Activated naive CD4-positive, alpha-beta T cell treated with anti-CD3 and anti-CD28 coated beads, Interleukin-2, amount 10 ng/mL, durations not matched to agents 7 days and 5 days (primary cell): ENCODE results near the gene GALNT18.

Experiments used
- CTCF ChIA-PET: fragments of 350-600 bp; sonication (Branson Sonifier 250); formaldehyde crosslinking; loops from one replicate; lab custom pipeline; 2021; ENCODE audit warnings: antibody characterized with exemption; lab: Charles Lee
- DNase-seq: peaks from one replicate; pipeline ENCODE4 v3.0.0-alpha.2; 2020
- H3K27ac Mint-ChIP-seq: one replicate; pipeline ENCODE4 v1.8.0; 2021; ENCODE audit warnings: mild to moderate bottlenecking, moderate library complexity, mixed read lengths
- H3K27me3 Mint-ChIP-seq: one replicate; pipeline ENCODE4 v1.8.0; 2021; ENCODE audit warnings: mild to moderate bottlenecking, mixed read lengths
- H3K36me3 Mint-ChIP-seq: one replicate; pipeline ENCODE4 v1.8.0; 2021; ENCODE audit warnings: mixed read lengths
- H3K4me1 Mint-ChIP-seq: one replicate; pipeline ENCODE4 v1.8.0; 2021; ENCODE audit warnings: mixed read lengths
- H3K4me3 Mint-ChIP-seq: one replicate; pipeline ENCODE4 v1.8.0; 2021; ENCODE audit warnings: mild to moderate bottlenecking, moderate library complexity, mixed read lengths
- H3K9me3 Mint-ChIP-seq: one replicate; pipeline ENCODE4 v1.8.0; 2021; ENCODE audit warnings: mixed read lengths

The GALNT18 gene

DNA sequence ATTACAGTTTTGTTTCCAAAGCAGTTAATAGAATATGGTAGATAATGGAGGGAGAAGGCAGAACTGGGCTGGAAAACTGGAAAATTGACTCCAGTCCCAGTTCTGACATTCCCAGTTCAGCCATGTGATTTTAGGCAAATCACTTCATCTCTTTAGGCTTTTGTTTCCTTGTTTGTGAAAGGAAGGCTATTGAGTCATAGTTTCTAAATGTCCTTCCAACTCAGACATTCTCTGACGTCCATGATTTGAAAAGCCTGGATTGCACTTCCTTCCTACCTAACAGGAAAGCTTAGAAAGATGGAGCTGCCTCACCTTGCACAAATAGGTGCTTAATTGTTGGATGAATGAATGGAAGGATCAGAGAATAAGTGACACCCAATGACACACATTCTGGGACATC lies 19.8 kb upstream of the GALNT18 start:
- Mint-ChIP-seq H3K4me1 (no peaks in the 10 kb centered on the region), H3K36me3 (no peaks in the 10 kb centered on the region), H3K9me3 (no peaks in the 10 kb centered on the region), H3K4me3 (no peak overlapping the region), H3K27ac (no peak overlapping the region), H3K27me3 (peaks cover 17% of the 10 kb centered on the region)
- CTCF ChIA-PET = no interaction called here
- DNase-seq = no peak

DNA sequence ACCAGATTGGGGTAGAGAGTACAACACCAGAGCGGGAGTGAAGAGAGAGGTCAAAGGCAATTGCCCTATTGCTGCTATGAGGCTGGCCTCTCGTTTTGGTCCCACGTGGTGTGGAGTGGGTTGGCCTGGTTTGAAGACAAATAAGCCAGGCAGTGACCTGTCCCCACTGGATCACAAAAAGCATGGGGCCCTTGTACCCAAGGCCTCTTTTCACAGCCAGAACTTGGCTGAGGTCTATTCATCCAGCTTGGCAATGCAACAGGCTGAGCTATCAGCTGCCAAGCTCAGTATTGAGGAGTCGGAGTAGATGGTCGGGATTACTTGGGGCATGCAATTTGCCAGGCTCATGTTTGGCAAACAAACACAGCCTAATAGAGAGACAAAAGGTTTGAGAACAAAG lies 19.2 kb upstream of the GALNT18 start:
- no peak for DNase-seq
- no peaks in the 10 kb centered on the region for H3K4me1 Mint-ChIP-seq
- no peaks in the 10 kb centered on the region for H3K9me3 Mint-ChIP-seq
- no peak overlapping the region for H3K27ac Mint-ChIP-seq
- CTCF ChIA-PET = no interaction called here
- H3K36me3 Mint-ChIP-seq = no peaks in the 10 kb centered on the region
- peaks cover 12% of the 10 kb centered on the region for H3K27me3 Mint-ChIP-seq
- H3K4me3 Mint-ChIP-seq = no peak overlapping the region

DNA sequence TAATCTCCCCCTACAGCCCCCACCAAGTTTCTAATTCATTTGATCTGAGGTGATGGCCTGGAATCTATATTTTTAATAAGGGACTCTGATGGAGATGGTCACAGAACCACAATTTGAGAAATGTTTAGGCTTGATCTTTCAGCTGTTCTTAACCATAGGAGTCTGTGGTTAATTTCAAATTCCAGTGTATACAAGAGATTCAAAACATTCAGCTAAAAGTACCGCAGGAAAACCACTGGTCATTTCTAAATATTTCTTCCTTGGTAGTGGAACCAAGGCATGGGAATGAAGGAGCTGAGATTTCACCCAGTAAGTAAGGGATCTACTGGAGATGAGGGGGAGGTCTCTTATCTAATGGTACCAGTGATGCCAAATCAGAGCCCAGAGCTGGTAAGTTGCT lies 18.3 kb upstream of the GALNT18 start:
- Mint-ChIP-seq H3K27me3 (peaks cover 11% of the 10 kb centered on the region), H3K36me3 (no peaks in the 10 kb centered on the region), H3K27ac (no peak overlapping the region), H3K4me3 (no peak overlapping the region), H3K9me3 (no peaks in the 10 kb centered on the region), H3K4me1 (no peaks in the 10 kb centered on the region)
- CTCF ChIA-PET = no interaction called here
- no peak for DNase-seq

DNA sequence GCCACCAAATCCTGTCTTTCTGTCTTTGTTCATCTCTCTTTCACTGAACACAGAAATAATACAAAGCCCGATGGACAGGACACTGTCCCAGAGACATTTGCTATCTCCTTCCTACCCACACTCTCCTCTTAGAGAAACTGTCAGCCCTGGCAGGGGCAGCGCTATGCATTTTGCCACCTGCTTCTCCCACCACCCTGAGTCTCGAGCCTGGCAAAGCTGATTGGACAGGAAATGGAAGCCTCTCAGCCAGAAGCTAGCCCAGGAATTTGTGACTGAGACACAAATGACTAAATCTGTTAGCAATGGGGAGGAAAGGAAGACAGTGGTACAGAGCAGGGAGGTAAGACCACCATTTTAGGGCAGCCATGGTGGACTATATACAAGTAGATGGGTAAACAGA lies 14.9 kb upstream of the GALNT18 start:
- CTCF ChIA-PET = no interaction called here
- no peaks in the 10 kb centered on the region for H3K4me1 Mint-ChIP-seq
- no peaks in the 10 kb centered on the region for H3K9me3 Mint-ChIP-seq
- H3K36me3 Mint-ChIP-seq = no peaks in the 10 kb centered on the region
- no peak for DNase-seq
- no peak overlapping the region for H3K27ac Mint-ChIP-seq
- H3K27me3 Mint-ChIP-seq = peaks cover 12% of the 10 kb centered on the region
- no peak overlapping the region for H3K4me3 Mint-ChIP-seq

DNA sequence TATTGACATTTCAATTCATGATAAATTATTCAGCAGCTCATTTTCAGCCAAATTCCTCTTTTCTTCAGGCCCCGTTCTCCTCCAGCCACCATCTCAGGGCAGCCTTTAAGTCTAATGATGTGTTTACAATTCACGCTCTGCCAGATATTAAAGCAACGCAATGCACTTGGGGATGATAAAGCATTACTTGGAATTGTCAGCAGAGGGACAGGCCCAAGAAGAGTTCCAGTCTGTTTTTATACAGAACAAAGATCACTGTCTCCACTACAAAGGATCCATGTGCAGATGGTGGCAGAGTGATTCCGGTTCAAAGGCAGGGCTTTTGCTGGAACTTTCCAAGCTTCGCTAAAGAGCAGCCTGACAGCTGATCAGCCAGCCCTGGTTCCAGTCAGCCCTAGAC lies 13.6 kb upstream of the GALNT18 start:
- Mint-ChIP-seq H3K4me3 (no peak overlapping the region), H3K4me1 (no peaks in the 10 kb centered on the region)
- CTCF ChIA-PET = no interaction called here

DNA sequence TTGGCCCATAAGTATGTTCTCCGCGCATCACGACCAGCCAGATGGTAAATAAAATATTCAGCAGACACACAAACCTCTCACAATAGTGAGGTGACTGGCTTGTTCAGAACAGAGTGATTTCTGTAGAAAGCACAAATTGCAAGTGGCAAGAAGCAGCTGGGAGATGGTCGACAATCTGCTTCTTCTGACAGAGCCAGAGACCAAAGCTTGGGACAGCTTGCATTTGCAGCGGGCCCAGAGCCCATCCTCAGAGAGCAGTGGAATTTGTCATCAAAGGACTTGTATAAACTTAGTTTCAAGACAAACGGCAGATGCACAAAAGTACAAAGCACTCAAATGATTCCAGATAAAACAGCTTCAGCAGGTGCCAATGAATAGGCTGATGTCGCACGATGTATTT lies 7.6 kb upstream of the GALNT18 start:
- peaks cover 35% of the 10 kb centered on the region for H3K27me3 Mint-ChIP-seq
- H3K9me3 Mint-ChIP-seq = no peaks in the 10 kb centered on the region
- no peaks in the 10 kb centered on the region for H3K36me3 Mint-ChIP-seq

More for the DNA sequence above, 13.6 kb upstream of the GALNT18 start:
- Mint-ChIP-seq H3K27ac (no peak overlapping the region), H3K36me3 (no peaks in the 10 kb centered on the region), H3K9me3 (no peaks in the 10 kb centered on the region), H3K27me3 (peaks cover 14% of the 10 kb centered on the region)
- DNase-seq = no peak

DNA sequence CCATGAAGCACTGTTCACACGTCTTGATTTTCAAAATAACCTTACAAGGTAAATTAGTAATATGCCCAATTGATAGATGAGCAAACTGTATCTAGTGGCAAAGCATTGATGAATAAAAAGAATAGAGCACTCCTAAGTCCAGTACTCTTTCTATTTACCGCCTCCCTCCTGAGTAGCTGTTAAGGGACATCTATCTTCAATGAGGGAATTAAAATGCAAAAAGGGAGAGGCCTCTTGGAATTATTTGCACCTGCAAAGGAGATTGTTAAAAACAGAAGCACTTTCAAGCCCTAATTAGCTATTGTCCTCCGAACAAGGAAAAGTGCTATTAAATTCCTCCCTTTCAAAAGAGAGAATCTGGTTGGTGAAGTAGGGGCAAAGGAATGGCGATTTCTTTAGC lies 6.8 kb upstream of the GALNT18 start:
- CTCF ChIA-PET = no interaction called here
- Mint-ChIP-seq H3K27me3 (peaks cover 41% of the 10 kb centered on the region), H3K9me3 (no peaks in the 10 kb centered on the region), H3K27ac (no peak overlapping the region), H3K4me3 (no peak overlapping the region), H3K36me3 (no peaks in the 10 kb centered on the region), H3K4me1 (no peaks in the 10 kb centered on the region)
- no peak for DNase-seq

More for the DNA sequence above, 7.6 kb upstream of the GALNT18 start:
- Mint-ChIP-seq H3K4me1 (no peaks in the 10 kb centered on the region), H3K27ac (no peak overlapping the region), H3K4me3 (no peak overlapping the region)
- CTCF ChIA-PET = no interaction called here
- no peak for DNase-seq

DNA sequence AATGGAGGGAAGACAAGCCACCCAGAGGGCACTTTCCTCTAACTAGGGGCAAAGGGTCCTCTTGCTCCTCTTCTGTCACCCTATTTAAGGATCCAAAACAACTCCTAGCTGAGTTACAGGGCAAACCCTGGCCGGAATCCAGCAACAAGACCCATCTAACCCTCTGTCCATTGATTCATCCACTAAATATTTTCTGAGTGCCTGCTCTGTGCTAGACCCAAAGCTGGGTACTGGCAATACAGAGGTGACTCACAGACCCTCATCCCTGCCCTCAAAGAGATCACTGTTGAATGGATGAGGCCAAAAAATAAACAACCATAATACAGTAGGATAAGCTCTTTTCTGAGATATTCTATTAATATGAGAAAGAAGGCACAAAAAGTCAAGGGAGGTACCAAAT lies 4.3 kb upstream of the GALNT18 start:
- DNase-seq = no peak
- peaks cover 8% of the 10 kb centered on the region for H3K4me1 Mint-ChIP-seq
- CTCF ChIA-PET = no interaction called here
- H3K9me3 Mint-ChIP-seq = no peaks in the 10 kb centered on the region
- H3K27me3 Mint-ChIP-seq = peaks cover 62% of the 10 kb centered on the region
- no peak overlapping the region for H3K27ac Mint-ChIP-seq
- no peaks in the 10 kb centered on the region for H3K36me3 Mint-ChIP-seq
- H3K4me3 Mint-ChIP-seq = no peak overlapping the region

DNA sequence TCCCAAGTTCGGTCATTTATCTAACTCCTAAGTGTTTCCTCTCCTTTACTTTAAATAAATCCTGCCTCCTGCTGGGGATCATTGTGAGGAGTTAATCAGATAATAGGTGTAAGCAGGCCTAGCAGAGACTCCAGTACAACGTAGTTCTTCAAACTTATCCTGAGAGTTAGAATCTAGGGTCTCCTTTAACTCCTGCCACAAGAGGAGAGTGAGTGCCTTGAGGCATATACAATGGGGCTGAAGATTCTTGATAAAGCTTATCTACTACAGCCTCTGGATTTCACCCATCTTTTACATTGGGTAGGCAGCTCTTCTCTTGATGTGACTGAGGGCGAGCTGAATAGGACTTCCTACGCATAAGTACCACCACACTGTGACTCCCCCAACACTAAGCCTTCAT lies 3.1 kb upstream of the GALNT18 start:
- H3K27me3 Mint-ChIP-seq = peaks cover 68% of the 10 kb centered on the region
- no peak overlapping the region for H3K4me3 Mint-ChIP-seq
- no peaks in the 10 kb centered on the region for H3K9me3 Mint-ChIP-seq
- DNase-seq = no peak
- no peaks in the 10 kb centered on the region for H3K36me3 Mint-ChIP-seq
- no peak overlapping the region for H3K27ac Mint-ChIP-seq
- H3K4me1 Mint-ChIP-seq = peaks cover 12% of the 10 kb centered on the region
- CTCF ChIA-PET = no interaction called here

DNA sequence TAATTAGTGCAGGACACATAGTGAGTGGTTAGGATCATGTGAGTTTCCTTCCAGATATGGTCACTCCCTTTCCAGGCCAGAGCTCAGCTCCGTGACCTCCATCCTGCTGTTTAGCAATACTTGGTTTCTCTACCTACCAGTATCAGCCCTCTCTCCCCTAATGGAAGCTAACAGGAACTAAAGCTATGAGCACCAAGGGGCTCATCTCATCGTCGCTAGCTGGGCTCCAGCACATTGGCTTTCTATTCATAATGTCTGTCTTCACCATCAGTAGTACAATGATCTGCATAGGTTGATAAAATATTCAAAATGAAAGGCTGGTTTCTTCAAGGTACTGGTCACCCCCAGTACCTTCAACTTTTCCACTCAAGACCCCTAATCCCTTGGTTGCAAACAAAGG lies 2.4 kb upstream of the GALNT18 start:
- CTCF ChIA-PET = no interaction called here
- Mint-ChIP-seq H3K9me3 (no peaks in the 10 kb centered on the region), H3K4me1 (peaks cover 16% of the 10 kb centered on the region), H3K36me3 (no peaks in the 10 kb centered on the region), H3K4me3 (no peak overlapping the region), H3K27me3 (peaks cover 73% of the 10 kb centered on the region), H3K27ac (no peak overlapping the region)
- no peak for DNase-seq

DNA sequence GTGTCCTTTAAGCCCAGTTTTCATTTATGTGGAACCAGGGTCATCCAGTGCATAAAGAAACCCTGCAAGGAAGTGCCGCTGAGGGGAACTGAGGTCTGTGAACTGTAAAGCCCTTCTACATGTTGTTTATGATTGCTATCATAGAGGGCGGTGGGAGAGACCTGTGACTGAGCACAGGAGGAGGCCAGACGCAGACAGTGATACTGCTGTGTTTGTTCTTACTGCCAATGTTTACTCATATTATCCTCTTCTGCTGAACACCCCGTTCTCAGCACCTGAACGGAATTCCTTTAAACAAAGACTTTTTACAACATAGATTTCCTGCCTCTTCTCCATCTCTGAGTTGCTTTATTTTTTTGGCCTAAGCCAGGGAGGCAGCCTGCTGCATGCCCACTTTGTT lies 967 bp upstream of the GALNT18 start:
- no peaks in the 10 kb centered on the region for H3K36me3 Mint-ChIP-seq
- H3K4me3 Mint-ChIP-seq = no peak overlapping the region
- H3K27me3 Mint-ChIP-seq = peaks cover 71% of the 10 kb centered on the region
- peaks cover 16% of the 10 kb centered on the region for H3K4me1 Mint-ChIP-seq
- H3K9me3 Mint-ChIP-seq = no peaks in the 10 kb centered on the region
- H3K27ac Mint-ChIP-seq = no peak overlapping the region
- CTCF ChIA-PET = interaction anchor here (1.1 kb wide), 1 partner anchor 391 kb away, joined by 3 read pairs; no protein-coding TSS in a partner anchor
- no peak for DNase-seq

DNA sequence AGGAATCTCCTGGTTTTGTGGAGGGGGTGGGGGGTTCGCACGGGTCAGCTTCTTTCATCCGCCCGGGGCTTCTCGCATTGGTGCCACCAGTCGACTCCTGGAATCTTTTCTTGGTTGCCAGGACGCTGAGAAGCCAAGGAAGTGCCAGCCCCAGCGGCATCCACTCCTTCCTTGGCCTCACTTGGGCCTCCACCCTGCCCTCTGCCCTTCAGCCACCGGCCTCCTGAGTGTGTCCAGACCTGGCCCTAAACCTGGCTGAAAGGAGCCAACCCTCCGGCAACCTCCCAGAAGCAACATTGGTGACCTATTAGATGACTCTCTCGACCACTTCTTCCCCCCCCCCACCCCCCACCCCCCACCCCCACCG lies 518 bp upstream of the GALNT18 start:
- peaks cover 16% of the 10 kb centered on the region for H3K4me1 Mint-ChIP-seq

DNA sequence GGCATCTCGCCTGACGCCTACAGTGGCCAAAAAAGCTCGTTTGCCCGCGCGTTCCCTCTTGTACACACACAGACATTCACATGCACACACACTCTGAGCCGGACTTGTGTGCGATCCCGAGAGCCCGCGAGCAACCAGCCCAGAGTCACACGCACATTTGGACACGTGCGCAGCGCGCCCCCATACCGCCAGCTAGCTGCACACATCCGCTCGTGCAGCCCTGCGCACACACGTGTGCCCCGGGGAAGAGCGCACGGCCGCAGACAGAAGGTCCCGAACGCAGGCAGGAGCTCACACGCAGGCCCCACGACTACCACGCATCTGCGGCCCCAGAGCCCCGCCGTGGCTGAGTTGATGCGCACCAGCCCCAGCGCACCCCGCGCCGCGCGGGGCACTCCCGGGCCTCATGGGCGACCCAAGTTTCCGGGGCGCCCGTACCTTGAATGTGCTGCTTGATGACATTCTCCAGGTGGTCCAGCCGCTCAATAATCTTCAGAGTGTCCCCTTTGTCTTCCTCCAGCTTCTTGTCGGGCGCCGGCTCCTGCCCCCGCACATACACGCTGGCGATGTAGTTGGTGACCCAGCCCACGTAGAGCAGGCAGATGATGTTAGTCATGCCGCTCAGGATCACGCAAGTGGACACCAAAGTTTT lies 758 bp downstream of the GALNT18 start:
- peak overlapping the region; percentile 16 for H3K27ac Mint-ChIP-seq
- H3K4me3 Mint-ChIP-seq = peak overlapping the region; percentile 72
- no peaks in the 10 kb centered on the region for H3K9me3 Mint-ChIP-seq
- peak; percentile 44 for DNase-seq
- H3K27me3 Mint-ChIP-seq = peaks cover 65% of the 10 kb centered on the region
- H3K36me3 Mint-ChIP-seq = no peaks in the 10 kb centered on the region
- CTCF ChIA-PET = interaction anchor here (0.5 to 1.3 kb wide), 3 partner anchors 222 to 584 kb away, joined by 3 read pairs; no protein-coding TSS in a partner anchor
- peaks cover 16% of the 10 kb centered on the region for H3K4me1 Mint-ChIP-seq

More for the DNA sequence above, 518 bp upstream of the GALNT18 start:
- peak overlapping the region; percentile 26 for H3K4me3 Mint-ChIP-seq
- DNase-seq = no peak
- CTCF ChIA-PET = interaction anchor here (1.1 kb wide), 1 partner anchor 390 kb away, joined by 3 read pairs; no protein-coding TSS in a partner anchor
- peaks cover 68% of the 10 kb centered on the region for H3K27me3 Mint-ChIP-seq
- no peaks in the 10 kb centered on the region for H3K9me3 Mint-ChIP-seq
- H3K27ac Mint-ChIP-seq = no peak overlapping the region
- no peaks in the 10 kb centered on the region for H3K36me3 Mint-ChIP-seq

DNA sequence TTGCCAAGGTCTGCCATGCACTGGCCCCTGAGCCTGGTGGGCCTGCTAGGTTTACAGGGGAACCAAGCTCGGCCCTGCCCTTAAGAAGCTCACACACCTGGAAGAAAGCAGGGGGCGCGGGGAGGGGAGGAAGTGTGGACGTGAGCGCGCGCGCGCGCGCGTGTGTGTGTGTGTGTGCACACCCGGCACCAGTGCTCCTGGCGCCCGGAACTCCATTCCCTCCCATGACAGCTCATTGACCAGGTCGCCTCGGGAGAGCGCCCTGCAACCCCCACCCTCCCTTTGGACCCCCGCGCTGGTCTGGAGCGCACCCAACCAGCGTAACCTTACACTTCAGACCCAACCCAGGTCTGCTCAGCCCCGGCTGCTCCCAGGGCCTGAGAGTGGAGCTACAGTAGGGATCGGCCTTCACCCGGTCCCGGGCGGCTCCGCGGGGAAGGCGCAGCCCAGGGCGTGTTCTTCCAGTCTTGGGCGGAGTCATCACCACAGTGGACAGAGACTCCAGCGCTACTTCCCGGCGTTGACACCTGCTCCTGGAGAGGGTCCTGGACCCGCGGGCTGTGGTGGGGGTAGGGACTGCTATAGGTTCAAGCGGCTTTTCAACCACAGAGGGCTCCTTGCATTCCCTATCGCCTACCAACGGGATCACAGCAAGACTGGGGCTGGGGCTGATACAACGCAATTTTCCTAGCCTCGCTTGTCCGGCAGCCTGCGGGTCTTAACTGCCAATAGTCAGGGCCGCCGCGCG lies 1.5 kb downstream of the GALNT18 start:
- Mint-ChIP-seq H3K9me3 (no peaks in the 10 kb centered on the region), H3K4me1 (peaks cover 16% of the 10 kb centered on the region), H3K27ac (no peak overlapping the region), H3K27me3 (peaks cover 60% of the 10 kb centered on the region), H3K4me3 (peak overlapping the region; percentile 72), H3K36me3 (no peaks in the 10 kb centered on the region)
- DNase-seq = no peak
- CTCF ChIA-PET = interaction anchor here (0.5 to 1.3 kb wide), 3 partner anchors 222 to 584 kb away, joined by 3 read pairs; no protein-coding TSS in a partner anchor

DNA sequence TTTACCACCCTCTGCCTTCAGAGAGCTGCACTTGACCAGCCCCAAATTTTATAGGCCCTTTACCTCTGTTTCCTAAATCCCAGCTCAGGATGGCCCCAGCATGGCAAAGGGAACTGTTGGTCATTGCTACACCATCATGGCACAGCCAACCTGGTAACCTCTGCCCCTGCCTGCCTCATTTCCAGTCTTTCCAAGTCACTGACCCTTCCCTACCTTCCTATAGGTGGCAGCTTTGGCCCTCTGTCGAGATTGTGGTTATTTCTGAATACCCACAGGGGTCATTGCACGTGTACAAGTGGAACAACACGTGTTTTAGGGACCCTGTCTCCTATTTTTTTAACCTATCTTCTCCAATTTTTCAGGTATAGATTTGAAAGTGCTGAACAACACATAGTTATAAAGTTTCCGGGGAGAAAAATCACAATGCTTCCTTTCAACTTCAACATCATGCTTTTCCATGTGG lies 2.8 kb downstream of the GALNT18 start:
- Mint-ChIP-seq H3K36me3 (no peaks in the 10 kb centered on the region), H3K27ac (no peak overlapping the region), H3K27me3 (peaks cover 54% of the 10 kb centered on the region), H3K4me3 (no peak overlapping the region), H3K4me1 (peaks cover 16% of the 10 kb centered on the region), H3K9me3 (no peaks in the 10 kb centered on the region)
- CTCF ChIA-PET = no interaction called here
- no peak for DNase-seq
